Measurements from ENCODE around the gene TMEM179. TPM values are rescaled to one million over a fixed set of nuclear protein-coding genes. Genes with fewer than 3 reads are reported as not detected.

The TMEM179 gene
- total and polyA plus RNA-seq, 2 of the 13 experiments (the other 11 are each of a cell fraction or from before 2014, with no cell fraction given) = not detected

DNA sequence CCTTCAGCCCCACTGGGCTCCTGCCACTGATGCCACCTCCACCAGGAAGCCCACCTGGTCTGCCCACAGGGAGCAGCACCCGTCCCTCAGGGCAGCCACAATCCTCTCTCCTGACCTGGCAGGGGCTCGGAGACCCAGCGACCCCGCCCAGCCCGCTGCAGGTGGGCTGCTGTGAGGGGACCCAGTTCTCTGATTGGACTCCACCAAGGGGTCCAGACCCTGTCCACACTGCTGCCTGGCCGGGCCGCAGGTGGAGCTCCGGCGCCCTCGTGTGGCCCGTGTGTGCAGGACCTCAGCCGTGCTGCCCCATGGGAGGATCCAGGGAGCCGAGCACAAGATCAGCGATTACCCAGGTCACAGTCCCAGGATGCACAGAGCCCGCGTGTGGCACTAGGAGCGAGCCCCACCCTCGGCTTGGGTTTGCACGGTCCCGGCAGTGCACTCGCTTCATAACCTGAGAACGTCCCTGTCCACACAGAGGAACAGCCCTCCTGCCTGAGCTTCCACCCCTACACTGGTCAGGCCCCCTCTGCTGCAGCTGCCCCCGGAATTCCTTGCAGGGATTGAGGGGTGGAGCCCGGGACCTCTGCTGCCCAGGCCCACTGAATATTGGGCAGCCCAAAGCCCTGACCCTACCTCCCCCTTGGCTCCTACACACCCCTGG is 35.4 kb upstream of the TMEM179 start (continued):
- TF ChIP-seq NKX3-1 (CRISPR knock-in tag; IDR thresholded peaks at IDR 0.05) (no peak), ZSCAN22 (CRISPR knock-in tag; IDR thresholded peaks at IDR 0.05) (no peak), HOXA5 (CRISPR knock-in tag; IDR thresholded peaks at IDR 0.05) (0 out of 2 replicates have a peak, but pooled peaks have one; percentile 37), ZNF710 (CRISPR knock-in tag; IDR thresholded peaks at IDR 0.05; ENCODE audit: borderline replicate concordance) (no peak), SP2 (CRISPR knock-in tag; IDR thresholded peaks at IDR 0.05) (no peak), ZNF20 (CRISPR knock-in tag; IDR thresholded peaks at IDR 0.05) (no peak), ZNF274 (CRISPR knock-in tag; IDR thresholded peaks at IDR 0.05) (peak; percentile 57; the same call in 1 of the 2 replicates), MLX (CRISPR knock-in tag; IDR thresholded peaks at IDR 0.05) (no peak), ZKSCAN8 (CRISPR knock-in tag; IDR thresholded peaks at IDR 0.05; ENCODE audit: borderline replicate concordance) (no peak), ZBTB4 (CRISPR knock-in tag; IDR thresholded peaks at IDR 0.05; ENCODE audit: borderline replicate concordance) (no peak), NR0B2 (CRISPR knock-in tag; IDR thresholded peaks at IDR 0.05) (no peak), ZNF570 (CRISPR knock-in tag; IDR thresholded peaks at IDR 0.05; ENCODE audit: borderline replicate concordance) (no peak), ZNF260 (CRISPR knock-in tag; IDR thresholded peaks at IDR 0.05; ENCODE audit: borderline replicate concordance, low read depth) (no peak), KDM1A (CRISPR knock-in tag; IDR thresholded peaks at IDR 0.05) (no peak), ZMAT3 (CRISPR knock-in tag; conservative IDR thresholded peaks at IDR 0.05) (no peak), TBX3 (IDR thresholded peaks at IDR 0.05; ENCODE audit: borderline replicate concordance) (no peak)
- TF ChIP-seq, protein P1, sequence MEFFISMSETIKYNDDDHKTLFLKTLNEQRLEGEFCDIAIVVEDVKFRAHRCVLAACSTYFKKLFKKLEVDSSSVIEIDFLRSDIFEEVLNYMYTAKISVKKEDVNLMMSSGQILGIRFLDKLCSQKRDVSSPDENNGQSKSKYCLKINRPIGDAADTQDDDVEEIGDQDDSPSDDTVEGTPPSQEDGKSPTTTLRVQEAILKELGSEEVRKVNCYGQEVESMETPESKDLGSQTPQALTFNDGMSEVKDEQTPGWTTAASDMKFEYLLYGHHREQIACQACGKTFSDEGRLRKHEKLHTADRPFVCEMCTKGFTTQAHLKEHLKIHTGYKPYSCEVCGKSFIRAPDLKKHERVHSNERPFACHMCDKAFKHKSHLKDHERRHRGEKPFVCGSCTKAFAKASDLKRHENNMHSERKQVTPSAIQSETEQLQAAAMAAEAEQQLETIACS (CRISPR knock-in tag; IDR thresholded peaks at IDR 0.05) = no peak
- TF ChIP-seq, protein P2, sequence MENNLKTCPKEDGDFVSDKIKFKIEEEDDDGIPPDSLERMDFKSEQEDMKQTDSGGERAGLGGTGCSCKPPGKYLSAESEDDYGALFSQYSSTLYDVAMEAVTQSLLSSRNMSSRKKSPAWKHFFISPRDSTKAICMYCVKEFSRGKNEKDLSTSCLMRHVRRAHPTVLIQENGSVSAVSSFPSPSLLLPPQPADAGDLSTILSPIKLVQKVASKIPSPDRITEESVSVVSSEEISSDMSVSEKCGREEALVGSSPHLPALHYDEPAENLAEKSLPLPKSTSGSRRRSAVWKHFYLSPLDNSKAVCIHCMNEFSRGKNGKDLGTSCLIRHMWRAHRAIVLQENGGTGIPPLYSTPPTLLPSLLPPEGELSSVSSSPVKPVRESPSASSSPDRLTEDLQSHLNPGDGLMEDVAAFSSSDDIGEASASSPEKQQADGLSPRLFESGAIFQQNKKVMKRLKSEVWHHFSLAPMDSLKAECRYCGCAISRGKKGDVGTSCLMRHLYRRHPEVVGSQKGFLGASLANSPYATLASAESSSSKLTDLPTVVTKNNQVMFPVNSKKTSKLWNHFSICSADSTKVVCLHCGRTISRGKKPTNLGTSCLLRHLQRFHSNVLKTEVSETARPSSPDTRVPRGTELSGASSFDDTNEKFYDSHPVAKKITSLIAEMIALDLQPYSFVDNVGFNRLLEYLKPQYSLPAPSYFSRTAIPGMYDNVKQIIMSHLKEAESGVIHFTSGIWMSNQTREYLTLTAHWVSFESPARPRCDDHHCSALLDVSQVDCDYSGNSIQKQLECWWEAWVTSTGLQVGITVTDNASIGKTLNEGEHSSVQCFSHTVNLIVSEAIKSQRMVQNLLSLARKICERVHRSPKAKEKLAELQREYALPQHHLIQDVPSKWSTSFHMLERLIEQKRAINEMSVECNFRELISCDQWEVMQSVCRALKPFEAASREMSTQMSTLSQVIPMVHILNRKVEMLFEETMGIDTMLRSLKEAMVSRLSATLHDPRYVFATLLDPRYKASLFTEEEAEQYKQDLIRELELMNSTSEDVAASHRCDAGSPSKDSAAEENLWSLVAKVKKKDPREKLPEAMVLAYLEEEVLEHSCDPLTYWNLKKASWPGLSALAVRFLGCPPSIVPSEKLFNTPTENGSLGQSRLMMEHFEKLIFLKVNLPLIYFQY (CRISPR knock-in tag; IDR thresholded peaks at IDR 0.05; ENCODE audit: borderline replicate concordance) = no peak

All from HepG2 (cell line).